H9 (cell line): ENCODE measurements around the gene RFX4. TPM values are rescaled to one million over a fixed set of nuclear protein-coding genes. Genes with fewer than 3 reads are reported as not detected.

Experiments
- DNase-seq: peaks from one replicate; pipeline ENCODE4 v3.0.0-alpha.2; 2017
- H2AFZ ChIP-seq: one replicate; pipeline ENCODE4 v1.6.1; 2013; ENCODE audit warnings: mild to moderate bottlenecking, low read length, control low read depth, moderate library complexity
- H2AK5ac ChIP-seq: 2 replicates; pipeline ENCODE4 v1.6.1; 2013; ENCODE audit warnings: low read length, control low read depth, mixed read lengths; ENCODE audit not compliant: insufficient read length
- H2BK120ac ChIP-seq: one replicate; pipeline ENCODE4 v1.6.1; 2013; ENCODE audit warnings: low read depth, mild to moderate bottlenecking, low read length, control low read depth, inconsistent platforms; ENCODE audit not compliant: poor library complexity, severe bottlenecking
- H2BK12ac ChIP-seq: 2 replicates; pipeline ENCODE4 v1.6.1; 2013; ENCODE audit warnings: low read length, control low read depth, mixed read lengths, low read depth; ENCODE audit not compliant: insufficient read length
- H2BK15ac ChIP-seq: 2 replicates; pipeline ENCODE4 v1.6.1; 2013; ENCODE audit warnings: low read depth, low read length, control low read depth
- H2BK20ac ChIP-seq: one replicate; pipeline ENCODE4 v1.6.1; 2013; ENCODE audit warnings: low read depth, mild to moderate bottlenecking, low read length, control low read depth, inconsistent platforms; ENCODE audit not compliant: poor library complexity, severe bottlenecking
- H2BK5ac ChIP-seq: 2 replicates; pipeline ENCODE4 v1.6.1; 2013; ENCODE audit warnings: low read length, control low read depth, mixed read lengths; ENCODE audit not compliant: insufficient read length
- H3K14ac ChIP-seq: 2 replicates; pipeline ENCODE4 v1.6.1; 2013; ENCODE audit warnings: low read length, control low read depth; ENCODE audit not compliant: insufficient read depth
- H3K18ac ChIP-seq: 2 replicates; pipeline ENCODE4 v1.6.1; 2013; ENCODE audit warnings: low read depth, mild to moderate bottlenecking, mixed read lengths, low read length, control low read depth; ENCODE audit not compliant: insufficient read length
- H3K23ac ChIP-seq: 2 replicates; pipeline ENCODE4 v1.6.1; 2013; ENCODE audit warnings: low read length, control low read depth, mixed read lengths, low read depth; ENCODE audit not compliant: insufficient read length
- H3K23me2 ChIP-seq: 2 replicates; pipeline ENCODE4 v1.6.1; 2013; ENCODE audit warnings: low read depth, mild to moderate bottlenecking, mixed read lengths, low read length, control low read depth; ENCODE audit not compliant: insufficient read length, poor library complexity, severe bottlenecking
- H3K27ac ChIP-seq: 2 replicates; pipeline ENCODE4 v1.5.1; 2013; ENCODE audit warnings: low read length, control low read depth, mixed read lengths, low read depth; ENCODE audit not compliant: insufficient read length
- H3K27me3 ChIP-seq: 2 replicates; pipeline ENCODE4 v1.6.1; 2013; ENCODE audit warnings: low read length, control low read depth, inconsistent platforms; ENCODE audit not compliant: insufficient read depth
- H3K4ac ChIP-seq: 2 replicates; pipeline ENCODE4 v1.6.1; 2013; ENCODE audit warnings: low read depth, mild to moderate bottlenecking, control low read depth, inconsistent platforms, low read length, moderate library complexity
- H3K4me1 ChIP-seq: 2 replicates; pipeline ENCODE4 v1.6.1; 2013; ENCODE audit warnings: low read length, control low read depth, inconsistent platforms; ENCODE audit not compliant: insufficient read depth
- H3K4me2 ChIP-seq: 2 replicates; pipeline ENCODE4 v1.6.1; 2013; ENCODE audit warnings: low read length, control low read depth, mixed read lengths; ENCODE audit not compliant: insufficient read length, insufficient read depth
- H3K56ac ChIP-seq: 2 replicates; pipeline ENCODE4 v1.6.1; 2013; ENCODE audit warnings: low read depth, mild to moderate bottlenecking, mixed read lengths, low read length, control low read depth; ENCODE audit not compliant: insufficient read length
- H3K79me1 ChIP-seq: 2 replicates; pipeline ENCODE4 v1.6.1; 2013; ENCODE audit warnings: low read depth, mild to moderate bottlenecking, moderate library complexity, low read length, control low read depth, inconsistent platforms; ENCODE audit not compliant: insufficient read depth, poor library complexity, severe bottlenecking
- H3K79me2 ChIP-seq: 2 replicates; pipeline ENCODE4 v1.6.1; 2013; ENCODE audit warnings: low read length, control low read depth, inconsistent platforms; ENCODE audit not compliant: insufficient read depth
- H3K9ac ChIP-seq: 2 replicates; pipeline ENCODE4 v1.6.1; 2013; ENCODE audit warnings: low read length, control low read depth, mixed read lengths; ENCODE audit not compliant: insufficient read length; ENCODE audit errors: extremely low read depth
- H3K9me3 ChIP-seq: one replicate; pipeline ENCODE4 v1.6.1; 2013; ENCODE audit warnings: low read depth, low read length, inconsistent platforms; ENCODE audit not compliant: control insufficient read depth
- H3T11ph ChIP-seq: one replicate; pipeline ENCODE4 v1.6.1; 2013; ENCODE audit warnings: mild to moderate bottlenecking, low read length, control low read depth, inconsistent platforms
- H4K20me1 ChIP-seq: one replicate; pipeline ENCODE4 v1.6.1; 2013; ENCODE audit not compliant: control insufficient read depth, insufficient read length, insufficient read depth
- H4K5ac ChIP-seq: 2 replicates; pipeline ENCODE4 v1.6.1; 2013; ENCODE audit warnings: low read depth, mild to moderate bottlenecking, mixed read lengths, low read length, control low read depth; ENCODE audit not compliant: insufficient read length
- H4K8ac ChIP-seq: replicated peaks from 2 replicates; pipeline ENCODE4 v1.6.1; 2013; ENCODE audit warnings: low read length, control low read depth, mixed read lengths, low read depth; ENCODE audit not compliant: insufficient read length
- H4K91ac ChIP-seq: 2 replicates; pipeline ENCODE4 v1.6.1; 2013; ENCODE audit warnings: low read depth, mild to moderate bottlenecking, moderate library complexity, mixed read lengths, low read length, control low read depth; ENCODE audit not compliant: insufficient read length
- H3K27ac Mint-ChIP-seq, 3 experiments: 2 replicates in 2 of 3; 3 replicates in 1 of 3; pipeline ENCODE4 v1.8.0; 2020 to 2021; ENCODE audit warnings: mixed read lengths in 3 of 3, mild to moderate bottlenecking in 1 of 3, moderate library complexity in 1 of 3
- H3K27me3 Mint-ChIP-seq: 2 replicates; pipeline ENCODE4 v1.8.0; 2021; ENCODE audit warnings: low read depth, mild to moderate bottlenecking, moderate library complexity, mixed read lengths
- H3K36me3 Mint-ChIP-seq, 3 experiments: 2 replicates in 2 of 3; 3 replicates in 1 of 3; pipeline ENCODE4 v1.8.0; 2020 to 2021; ENCODE audit warnings: low read depth in 3 of 3, mixed read lengths in 3 of 3; ENCODE audit not compliant: insufficient read depth in 1 of 3
- H3K4me1 Mint-ChIP-seq, 2 experiments: 2 replicates each; pipeline ENCODE4 v1.8.0; 2020; ENCODE audit warnings: mixed read lengths in 2 of 2
- H3K4me3 Mint-ChIP-seq, 2 experiments: 2 replicates in 1 of 2; 3 replicates in 1 of 2; pipeline ENCODE4 v1.8.0; 2020 to 2021; ENCODE audit warnings: mild to moderate bottlenecking in 2 of 2, mixed read lengths in 2 of 2, moderate library complexity in 1 of 2
- H3K9me3 Mint-ChIP-seq, 2 experiments: 2 replicates in 1 of 2; 3 replicates in 1 of 2; pipeline ENCODE4 v1.8.0; 2020; ENCODE audit warnings: mild to moderate bottlenecking in 2 of 2, mixed read lengths in 2 of 2, moderate library complexity in 1 of 2
- CTCF ChIP-seq: fragments of 200-600 bp; sonication (generic); conservative IDR thresholded peaks from 3 replicates; pipeline ENCODE4 v1.8.0; 2021; ENCODE audit warnings: antibody characterized with exemption, mild to moderate bottlenecking
- WGBS: extraction: QIAGEN DNeasy Blood & Tissue Kit; methylation state at CpG from one replicate; pipeline ENCODE4 v1.1.7; 2013; ENCODE audit warnings: missing lambda C conversion rate, low lambda C conversion rate, mixed read lengths; ENCODE audit not compliant: insufficient read length; ENCODE audit errors: extremely low coverage; 5-methylcytosine and 5-hydroxymethylcytosine counted together
- total RNA-seq: library from RNA; stranded (reverse); gene quantifications from 2 replicates; pipeline ENCODE4 v1.2.1, GENCODE V29; 2021

The RFX4 gene
- total RNA-seq, 1 experiment from 2014 or later, result 0.57 TPM

- Histone ChIP-seq H4K8ac (no peak overlapping the region), H3K27ac (no peak overlapping the region), H3K79me2 (no peaks in the 10 kb centered on the region), H4K20me1 (no peaks in the 10 kb centered on the region), H2AK5ac (no peak overlapping the region), H3K79me1 (no peaks in the 10 kb centered on the region), H3K23ac (no peak overlapping the region), H2BK12ac (no peak overlapping the region), H3K18ac (no peak overlapping the region), H3K23me2 (no peaks in the 10 kb centered on the region), H2BK15ac (no peak overlapping the region), H3K9me3 (no peaks in the 10 kb centered on the region), H3T11ph (no peak overlapping the region), H4K91ac (no peak overlapping the region), H2BK120ac (no peak overlapping the region), H3K9ac (no peak overlapping the region), H2BK5ac (no peak overlapping the region), H3K4ac (no peak overlapping the region), H2AFZ (no peak overlapping the region), H4K5ac (no peak overlapping the region), H3K4me2 (no peak overlapping the region), H3K56ac (no peak overlapping the region), H3K14ac (no peak overlapping the region), H3K27me3 (no peaks in the 10 kb centered on the region), H2BK20ac (no peak overlapping the region), H3K4me1 (no peaks in the 10 kb centered on the region)
- peaks cover 5 to 28% (median 17%) of the 10 kb centered on the region in 3 experiments for H3K36me3 Mint-ChIP-seq
- H3K4me1 Mint-ChIP-seq, result no peaks in the 10 kb centered on the region
- H3K4me3 Mint-ChIP-seq, result no peak overlapping the region
- no peaks in the 10 kb centered on the region for H3K27me3 Mint-ChIP-seq
- no peaks in the 10 kb centered on the region for H3K9me3 Mint-ChIP-seq
- H3K27ac Mint-ChIP-seq, result no peak overlapping the region
- no CpG with 5 or more reads among the region's 1 CpG for WGBS
- TF ChIP-seq CTCF, result no peak
- no peak for DNase-seq
Observed at GRCh38 chr12:106801167-106801708, 218.4 kb downstream of the RFX4 start.
